ENCODE data around the gene CPA4.
A peak's percentile ranks its signal among the peaks of the same experiment; 100 is the strongest.
"Not testable (repeated sequence)": the region's sequence is repeated elsewhere in the genome, so short reads cannot be mapped to it uniquely, and the experiment has no call there.

CPA4 gene, protein sequence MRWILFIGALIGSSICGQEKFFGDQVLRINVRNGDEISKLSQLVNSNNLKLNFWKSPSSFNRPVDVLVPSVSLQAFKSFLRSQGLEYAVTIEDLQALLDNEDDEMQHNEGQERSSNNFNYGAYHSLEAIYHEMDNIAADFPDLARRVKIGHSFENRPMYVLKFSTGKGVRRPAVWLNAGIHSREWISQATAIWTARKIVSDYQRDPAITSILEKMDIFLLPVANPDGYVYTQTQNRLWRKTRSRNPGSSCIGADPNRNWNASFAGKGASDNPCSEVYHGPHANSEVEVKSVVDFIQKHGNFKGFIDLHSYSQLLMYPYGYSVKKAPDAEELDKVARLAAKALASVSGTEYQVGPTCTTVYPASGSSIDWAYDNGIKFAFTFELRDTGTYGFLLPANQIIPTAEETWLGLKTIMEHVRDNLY

DNA sequence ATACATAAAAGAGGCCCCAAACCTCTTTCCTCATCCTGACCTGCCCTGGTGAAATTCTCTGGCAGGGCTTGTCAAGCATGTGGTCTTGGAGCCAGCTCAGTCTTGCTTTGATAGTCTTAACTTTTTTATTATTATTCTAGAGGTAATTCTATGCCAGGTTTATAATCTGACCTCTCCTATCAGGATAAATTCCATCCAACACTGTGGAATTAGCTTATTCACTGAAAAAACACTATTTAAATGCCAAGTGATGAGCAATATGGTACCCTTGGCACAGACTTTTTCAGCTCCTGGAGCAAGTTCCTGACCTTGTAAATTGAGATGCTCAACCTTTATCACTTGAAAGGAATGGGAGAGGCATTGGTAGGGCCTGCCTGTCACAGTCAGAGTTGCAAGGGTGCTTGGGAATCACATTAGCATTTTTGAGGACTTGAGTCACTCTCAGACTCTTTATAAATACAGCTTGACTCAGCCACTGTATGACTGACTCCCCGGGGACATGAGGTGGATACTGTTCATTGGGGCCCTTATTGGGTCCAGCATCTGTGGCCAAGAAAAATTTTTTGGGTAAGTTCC lies at the start of gene CPA4:
Gene CPA4 (plus strand): TSS at position 480 of the 576 bp plus-strand sequence. CDS start 20 bp downstream, at position 500.
- DNase-seq = peak; percentile 44 to 69

DNA sequence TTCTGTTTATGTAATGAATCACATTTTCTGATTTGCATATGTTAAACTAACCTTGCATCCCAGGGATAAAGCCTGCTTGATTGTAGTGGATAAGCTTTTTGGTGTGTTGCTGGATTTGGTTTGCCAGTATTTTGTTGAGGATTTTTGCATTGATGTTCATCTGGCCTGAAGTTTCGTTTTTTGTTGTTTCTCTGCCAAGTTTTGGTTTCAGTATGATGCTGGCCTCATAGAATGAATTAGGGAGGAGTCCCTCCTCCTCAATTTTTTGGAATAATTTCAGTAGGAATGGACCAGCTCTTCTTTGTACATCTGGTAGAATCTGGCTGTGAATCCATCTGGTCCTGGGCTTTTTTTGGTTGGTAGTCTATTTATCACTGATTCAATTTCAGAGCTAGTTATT lies 49.5 kb upstream of the CPA4 start:
- DNase-seq = not testable (repeated sequence)

DNA sequence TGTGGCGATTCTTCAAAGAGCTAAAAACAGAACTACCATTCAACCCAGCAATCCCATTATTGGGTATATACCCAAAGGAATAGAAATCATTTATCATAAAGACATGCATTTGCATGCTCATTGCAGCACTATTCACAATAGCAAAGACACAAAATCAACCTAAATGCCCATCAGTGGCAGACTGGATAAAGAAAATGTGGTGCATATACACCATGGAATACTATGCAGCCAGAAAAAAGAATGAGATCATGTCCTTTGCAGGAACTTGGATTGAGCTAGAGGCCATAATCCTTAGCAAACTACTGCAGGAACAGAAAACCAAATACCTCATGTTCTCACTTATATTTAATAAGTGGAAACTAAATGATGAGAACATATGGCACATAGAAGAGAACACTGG lies 46.5 kb upstream of the CPA4 start:
- DNase-seq = not testable (repeated sequence)

DNA sequence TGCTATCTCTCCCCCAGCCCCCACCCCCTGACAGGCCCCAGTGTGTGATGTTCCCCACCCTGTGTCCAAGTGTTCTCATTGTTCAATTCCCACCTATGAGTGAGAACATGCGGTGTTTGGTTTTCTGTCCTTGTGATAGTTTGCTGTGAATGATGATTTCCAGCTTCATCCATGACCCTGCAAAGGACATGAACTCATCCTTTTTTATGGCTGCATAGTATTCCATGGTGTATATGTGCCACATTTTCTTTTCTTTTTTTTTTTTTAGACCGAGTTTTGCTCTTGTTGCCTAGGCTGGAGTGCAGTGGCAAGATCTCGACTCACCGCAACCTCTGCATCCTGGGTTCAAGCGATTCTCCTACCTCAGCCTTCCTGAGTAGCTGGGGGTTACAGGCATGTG lies 44.1 kb upstream of the CPA4 start:
- DNase-seq = not testable (repeated sequence)

DNA sequence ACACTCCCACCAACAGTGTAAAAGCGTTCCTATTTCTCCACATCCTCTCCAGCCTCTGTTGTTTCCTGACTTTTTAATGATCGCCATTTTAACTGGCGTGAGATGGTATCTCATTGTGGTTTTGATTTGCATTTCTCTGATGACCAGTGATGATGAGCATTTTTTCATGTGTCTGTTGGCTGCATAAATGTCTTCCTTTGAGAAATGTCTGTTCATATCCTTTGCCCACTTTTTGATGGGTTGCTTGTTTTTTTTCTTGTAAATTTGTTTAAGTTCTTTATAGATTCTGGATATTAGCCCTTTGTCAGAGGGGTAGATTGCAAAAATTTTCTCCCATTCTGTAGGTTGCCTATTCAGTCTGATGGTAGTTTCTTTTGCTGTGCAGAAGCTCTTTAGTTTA lies 43.3 kb upstream of the CPA4 start:
- DNase-seq = not testable (repeated sequence)

DNA sequence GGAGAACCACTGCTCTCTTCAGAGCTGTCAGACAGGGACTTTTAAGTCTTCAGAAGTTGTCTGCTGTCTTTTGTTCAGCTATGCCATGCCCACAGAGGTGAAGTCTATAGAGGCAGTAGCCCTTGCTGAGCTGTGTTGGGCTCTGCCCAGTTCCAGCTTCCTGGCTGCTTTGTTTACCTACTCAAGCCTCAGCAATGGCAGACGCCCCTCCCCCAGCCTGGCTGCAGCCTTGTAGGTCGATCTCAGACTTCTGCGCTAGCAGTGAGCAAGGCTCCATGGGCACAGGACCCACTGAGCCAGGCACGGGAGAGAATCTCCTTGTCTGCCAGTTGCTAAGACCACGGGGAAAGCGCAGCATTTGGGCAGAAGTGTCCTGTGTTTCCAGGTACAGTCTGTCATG lies 38.4 kb upstream of the CPA4 start:
- DNase-seq = no peak

DNA sequence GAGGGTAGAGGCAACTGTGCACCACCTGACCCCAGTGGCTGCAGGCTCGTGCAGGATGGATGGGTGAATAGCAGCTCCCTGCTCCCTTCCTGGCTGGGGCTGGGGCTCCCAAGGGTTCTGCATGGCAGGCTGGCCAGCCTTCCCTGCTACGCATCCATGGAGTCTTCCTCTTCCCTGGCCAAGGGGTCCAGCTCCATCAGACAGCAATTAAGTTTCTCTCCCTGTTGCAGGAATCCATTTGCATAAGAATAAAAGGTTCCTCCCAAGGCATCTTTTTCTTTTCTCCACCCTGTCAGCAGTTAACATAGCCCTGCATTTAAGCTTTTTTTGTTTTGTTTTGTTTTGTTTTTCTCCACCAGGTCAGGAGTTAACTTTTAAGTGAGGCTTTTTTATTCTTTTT lies 36.3 kb upstream of the CPA4 start:
- no peak for DNase-seq

DNA sequence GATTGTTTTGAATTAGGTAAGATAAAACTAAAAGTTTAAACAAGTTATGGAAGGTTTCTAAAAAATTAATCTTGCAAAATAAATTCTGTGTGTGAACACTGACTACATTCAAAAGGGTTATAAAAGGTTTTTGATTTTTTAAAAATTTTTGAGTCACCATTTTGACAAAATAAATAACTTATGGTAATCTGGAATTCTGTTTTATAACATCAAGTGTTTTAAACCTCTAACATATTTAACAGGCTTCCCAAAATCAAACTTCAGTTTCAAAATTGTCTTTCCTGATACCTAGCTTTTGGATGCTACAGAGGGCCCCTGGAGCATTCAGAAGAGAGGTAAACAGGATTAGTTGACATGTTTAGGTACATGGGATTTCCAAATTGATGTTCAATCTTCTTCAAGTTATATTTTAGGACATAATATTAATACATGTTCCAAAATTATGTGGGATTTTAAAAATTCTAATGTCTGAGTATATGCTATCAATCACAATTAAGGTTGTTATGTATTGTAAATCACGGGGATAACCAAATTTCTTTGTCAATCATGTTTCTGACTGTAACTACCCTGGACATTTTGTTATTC lies 34.4 kb upstream of the CPA4 start:
- DNase-seq = no peak

DNA sequence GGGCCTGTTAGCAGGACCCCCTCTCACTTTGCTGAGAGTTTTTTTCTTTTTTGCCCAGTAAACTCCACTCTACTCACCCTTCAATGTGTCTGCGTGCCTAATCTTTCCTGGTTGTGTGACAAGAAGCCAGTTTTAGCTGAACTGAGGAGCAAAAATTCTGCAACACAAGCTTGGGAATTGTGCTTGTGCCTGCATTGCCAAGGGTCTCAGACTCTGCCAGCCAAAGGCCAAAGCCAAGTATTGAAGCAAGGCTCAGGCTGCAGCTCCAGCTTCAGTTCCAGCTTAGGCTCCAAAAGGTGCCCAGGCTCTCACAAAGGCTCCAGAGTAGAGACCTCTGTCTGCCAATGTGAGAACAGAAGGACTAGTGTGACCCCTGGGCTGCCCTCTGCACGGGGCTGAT lies 30.5 kb upstream of the CPA4 start:
- DNase-seq = no peak

DNA sequence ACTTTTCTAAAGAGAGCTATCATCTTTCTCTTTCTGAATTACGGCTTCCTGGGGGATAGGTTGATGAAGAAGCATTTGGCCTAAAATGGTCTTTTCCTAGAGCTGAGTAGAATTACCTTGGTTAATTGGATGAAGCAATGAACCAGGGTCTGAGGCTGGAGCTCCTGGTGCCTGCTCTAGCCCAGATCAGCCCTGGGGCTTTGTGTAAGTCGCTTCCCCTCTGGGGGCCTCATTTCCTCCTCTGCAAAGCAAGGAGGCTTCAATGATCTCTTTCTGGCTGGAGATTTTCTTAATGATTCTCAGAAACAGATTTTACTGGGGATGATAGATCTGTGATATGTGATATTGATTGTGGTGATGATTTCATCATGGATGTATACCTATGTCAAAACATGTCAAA lies 29.8 kb upstream of the CPA4 start:
- no peak for DNase-seq

DNA sequence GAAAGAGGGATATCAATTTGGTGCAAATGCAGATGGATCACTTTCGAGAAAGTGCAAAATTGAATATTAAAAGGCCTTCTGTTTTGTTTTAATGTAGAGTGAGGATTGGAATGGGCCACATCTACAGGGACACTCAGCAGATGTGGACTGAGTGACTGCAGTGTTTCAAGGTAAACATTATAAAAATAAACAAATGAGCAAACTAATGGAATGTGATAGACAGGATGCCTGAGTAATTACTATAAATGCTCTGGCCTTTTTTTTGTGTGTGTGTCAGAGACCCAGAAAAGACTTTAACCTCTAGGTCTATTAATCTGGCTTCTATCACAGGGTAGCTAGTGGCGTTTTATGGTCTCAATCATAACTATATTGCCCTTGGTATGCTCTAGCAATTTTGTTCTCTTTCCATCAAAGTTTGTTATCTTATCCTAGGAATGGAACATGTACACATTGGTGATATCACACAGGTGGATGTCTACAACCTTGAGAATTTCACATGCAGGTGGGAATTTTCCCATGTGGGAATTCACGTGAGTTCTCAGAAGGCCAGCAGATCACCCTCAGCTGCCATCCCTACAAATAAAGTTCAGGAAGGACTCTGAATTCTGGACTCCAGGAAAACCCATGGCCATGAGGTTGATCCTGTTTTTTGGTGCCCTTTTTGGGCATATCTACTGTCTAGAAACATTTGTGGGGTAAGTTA lies 26.6 kb upstream of the CPA4 start, which contains the start of gene CPA2:
Gene CPA2 (plus strand): TSS at position 606 of the 703 bp plus-strand sequence. CDS start 19 bp downstream, at position 625.
- no peak for DNase-seq

DNA sequence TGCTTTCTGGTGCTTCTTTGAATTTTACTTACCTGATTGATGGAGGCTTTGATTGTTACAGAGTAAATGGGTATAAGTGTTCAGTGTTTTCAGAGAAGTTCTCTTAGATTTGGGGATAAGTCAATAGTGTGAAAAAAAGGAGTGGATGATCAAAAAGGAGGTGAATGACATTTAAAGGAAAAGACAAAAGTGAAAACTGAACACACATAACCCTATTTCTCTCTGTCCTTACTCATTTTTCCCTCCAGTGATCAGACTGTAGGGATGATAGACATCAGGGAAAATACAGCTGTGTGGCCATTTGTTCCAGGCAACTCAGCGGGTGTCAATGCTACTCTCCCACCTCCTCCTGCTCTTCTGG lies 26.0 kb upstream of the CPA4 start:
- no peak for DNase-seq

DNA sequence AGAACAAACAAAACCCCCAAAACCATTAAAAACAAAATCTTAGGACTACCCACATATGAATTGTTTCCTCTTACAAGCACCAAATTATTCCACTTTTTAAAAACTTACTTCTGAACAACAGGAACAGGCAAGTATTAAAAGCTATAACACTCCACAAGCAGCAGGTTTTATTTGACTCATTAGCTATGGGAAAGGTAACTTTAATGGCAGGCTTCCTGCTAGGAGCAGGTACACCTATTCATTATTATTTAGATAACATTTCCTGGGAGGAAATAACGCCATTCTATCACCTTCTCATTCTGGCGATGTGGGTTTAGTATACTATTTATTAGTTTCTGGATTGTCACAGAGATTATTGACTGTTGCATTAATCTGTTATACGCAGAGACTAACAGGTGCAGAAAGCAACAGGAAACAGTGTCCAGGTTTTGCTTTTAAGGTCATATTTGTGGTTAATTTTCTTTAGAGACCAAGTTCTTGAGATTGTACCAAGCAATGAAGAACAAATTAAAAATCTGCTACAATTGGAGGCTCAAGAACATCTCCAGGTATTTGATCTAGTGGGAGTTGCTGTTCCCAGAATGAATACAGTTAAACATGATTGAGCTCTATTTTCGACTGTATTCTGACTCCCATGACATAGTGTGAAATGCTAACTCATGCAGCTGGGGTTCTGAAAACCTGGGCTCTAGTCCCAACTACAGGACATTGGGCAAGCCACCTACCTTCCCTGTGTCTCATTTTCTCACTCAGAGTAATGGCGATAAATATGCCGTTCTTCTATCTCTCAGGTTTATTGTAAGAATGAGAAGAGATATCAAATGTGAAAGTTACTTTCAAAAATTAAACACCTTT lies 24.3 kb upstream of the CPA4 start:
- DNase-seq = no peak

DNA sequence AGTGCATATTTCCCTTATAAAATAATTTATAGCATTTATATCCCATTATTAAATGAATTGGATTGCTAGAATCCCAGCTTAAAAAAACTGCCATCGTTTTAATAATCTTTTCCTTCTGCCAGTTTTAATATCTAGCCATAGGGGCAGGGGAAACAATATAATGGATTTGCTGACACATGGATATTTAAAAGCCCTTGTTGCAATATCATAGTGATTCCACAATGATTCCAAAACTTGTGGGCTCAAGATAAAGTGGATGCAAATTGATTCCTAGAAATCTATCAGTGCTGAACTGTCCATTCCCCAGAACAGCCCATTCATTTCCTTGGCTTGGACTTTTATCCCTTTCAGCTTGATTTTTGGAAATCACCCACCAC lies 23.7 kb upstream of the CPA4 start:
- no peak for DNase-seq

DNA sequence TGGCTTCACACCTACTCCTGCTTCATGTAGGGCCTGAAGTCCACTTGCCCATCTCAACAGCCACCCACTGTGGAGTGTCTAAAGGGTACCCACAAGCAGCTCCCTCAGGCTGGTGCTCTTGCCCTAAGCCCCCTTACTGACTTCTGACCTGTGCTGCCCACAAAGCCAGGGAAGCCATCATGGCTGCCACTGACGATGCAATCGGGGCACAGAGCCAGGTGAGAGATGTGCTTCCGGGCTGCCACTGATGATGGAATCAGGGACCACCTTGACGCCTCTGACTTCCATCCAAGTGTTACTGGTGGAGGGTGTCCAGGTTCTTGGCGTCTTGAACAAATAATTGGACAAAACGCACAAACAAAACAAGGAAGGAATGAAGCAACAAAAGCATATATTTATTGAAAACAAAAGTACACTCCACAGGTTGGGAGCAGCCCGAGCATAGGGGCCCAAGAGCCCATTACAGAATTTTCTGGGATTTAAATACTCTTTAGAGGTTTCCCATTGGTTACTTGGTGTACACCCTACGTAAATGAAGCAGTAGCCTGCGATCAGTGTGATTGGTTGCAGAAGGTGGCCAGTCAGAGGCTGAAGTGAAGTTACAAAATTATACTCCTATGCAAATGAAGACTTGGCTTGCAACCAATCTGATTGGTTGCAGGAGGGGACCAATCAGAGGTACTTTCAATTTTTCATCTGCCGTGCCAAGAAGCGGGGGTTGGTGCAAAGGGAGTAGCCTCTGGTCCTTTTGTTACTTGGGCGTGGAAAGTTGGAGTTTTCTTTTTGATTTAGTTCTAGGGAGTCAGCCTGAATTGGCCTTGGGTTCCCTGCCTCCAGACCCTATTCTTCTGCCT lies 21.8 kb upstream of the CPA4 start:
- no peak for DNase-seq

DNA sequence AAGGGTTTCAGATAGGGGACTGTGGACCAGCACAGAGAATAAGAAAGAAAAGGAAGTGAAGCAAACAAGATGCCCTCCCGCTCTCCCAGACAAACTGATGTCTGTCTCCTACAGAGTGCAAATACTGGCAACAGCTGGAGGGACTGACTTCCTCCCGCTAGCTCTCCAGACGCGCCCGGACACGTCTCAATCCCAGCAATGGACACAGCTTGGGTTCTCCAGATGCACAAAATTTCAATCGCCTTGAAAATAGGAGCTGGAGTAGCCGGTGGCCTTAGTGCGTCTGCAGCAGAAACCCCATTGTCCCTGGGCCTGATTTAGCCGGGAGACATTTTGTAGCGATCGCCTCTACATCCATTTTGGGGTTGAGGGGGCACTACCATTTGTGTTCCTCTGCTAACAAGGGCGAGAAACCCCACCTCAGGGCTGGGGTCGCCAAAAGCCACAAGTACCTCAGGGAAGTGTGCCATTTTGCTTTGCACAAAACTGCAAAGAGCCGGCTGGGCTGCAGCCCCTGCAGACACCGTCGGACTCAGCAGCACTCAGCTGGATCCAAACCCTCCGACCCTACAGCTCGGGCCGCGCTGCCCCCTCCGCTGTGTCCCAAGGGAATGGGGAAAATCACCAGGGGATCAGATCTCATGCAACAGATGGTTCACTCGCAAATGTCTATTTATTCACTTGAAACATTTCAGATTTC lies 20.4 kb upstream of the CPA4 start:
- DNase-seq = peak; percentile 62 to 72

DNA sequence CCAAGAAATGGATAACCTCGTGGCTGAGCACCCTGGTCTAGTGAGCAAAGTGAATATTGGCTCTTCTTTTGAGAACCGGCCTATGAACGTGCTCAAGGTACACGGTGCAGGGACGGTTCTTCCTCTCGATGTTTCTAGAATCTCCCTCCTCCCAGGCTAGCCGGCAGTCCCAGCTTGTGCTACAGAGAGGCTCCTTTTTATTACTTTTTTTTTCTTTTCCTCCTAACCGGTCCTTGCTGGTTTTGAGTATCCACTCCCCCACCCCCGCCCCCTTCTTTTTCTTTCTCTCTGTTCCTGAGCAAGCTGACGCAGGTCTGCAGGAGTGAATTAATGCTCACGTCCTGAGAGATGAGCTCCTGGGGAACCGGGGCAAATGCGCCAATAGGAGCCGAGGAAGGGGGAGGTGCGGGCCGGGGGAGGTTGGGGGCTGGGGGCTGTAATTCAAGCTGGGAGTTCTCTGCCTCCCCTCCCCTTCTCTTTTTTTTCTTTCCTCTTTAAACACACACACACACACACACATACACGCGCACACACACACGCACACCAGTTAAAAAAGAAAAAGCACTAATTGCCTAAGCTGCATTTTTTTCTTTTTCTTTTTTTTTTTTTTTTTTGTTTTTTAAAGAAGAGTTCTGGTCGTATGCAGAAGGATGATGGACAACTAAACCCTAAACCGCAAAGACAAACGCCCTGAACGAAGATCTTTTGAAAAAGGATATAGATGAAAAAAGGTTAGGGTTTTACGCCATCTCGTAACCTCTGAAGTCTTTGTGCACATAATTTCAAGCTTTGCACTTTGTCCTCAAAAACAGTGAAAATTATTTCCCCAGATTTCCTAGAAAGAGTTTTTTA lies 19.7 kb upstream of the CPA4 start:
- DNase-seq = peak; percentile 88 to 98

DNA sequence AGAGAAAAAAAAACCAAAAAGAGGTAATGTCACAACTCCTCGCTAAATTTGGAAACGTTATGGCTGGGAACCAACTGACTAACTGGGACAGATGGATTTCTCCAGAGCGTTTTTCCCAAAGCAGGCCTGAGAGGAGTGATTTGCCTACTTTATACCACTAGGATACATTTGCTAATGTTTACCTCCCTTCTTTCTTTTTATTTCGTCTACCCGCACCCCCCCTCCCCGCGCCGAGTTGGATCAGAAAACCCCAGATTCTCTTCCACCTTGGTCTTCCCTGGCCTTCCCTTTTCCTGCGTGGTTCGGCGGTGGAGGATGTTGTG lies 19.1 kb upstream of the CPA4 start:
- no peak for DNase-seq

DNA sequence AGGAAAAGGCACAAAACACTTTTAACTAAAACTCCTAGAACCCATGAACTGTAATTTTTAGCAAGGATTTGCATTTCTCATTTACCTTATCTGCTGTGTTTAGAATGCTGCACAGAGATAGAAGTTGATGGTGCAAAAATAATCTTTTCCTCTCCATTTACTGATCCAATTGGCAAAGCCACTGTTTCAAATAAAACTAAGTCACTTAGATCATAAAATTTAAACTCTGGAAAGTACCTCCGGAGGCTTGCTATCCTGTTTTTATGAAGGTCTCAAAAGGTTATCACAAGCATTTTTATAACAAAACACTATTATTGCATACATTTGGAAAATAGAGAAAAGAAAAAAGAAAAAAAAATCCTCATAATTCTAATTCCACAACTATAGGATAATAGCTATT lies 18.7 kb upstream of the CPA4 start:
- DNase-seq = no peak

DNA sequence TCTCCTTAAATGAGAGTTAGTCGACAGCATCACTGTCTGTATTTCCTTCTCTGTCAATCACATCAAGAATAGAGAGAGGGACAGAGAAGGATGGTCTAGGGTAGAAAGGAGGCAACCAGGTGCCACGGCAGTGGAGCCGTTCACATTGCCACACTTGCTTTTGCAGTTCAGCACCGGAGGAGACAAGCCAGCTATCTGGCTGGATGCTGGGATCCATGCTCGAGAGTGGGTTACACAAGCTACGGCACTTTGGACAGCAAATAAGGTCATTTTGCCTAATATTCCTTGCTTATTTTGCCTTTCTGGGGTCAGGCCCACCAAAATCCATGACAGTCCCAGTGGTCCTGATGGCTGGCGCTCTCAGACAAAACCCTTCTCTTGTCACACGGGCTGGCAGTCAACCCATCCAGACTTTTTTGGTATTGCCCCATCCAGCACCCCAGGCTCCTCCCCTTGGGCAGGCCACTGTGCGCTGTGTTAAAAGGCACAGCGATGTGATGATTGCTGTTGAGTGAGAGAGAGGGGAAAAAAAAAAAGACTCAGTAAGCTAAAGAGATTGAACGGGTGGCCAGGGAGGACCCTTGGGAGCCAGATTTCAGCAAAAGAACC lies 17.9 kb upstream of the CPA4 start:
- peak in 1 of 2 experiments; percentile 61 for DNase-seq

Measured in NCI-H187 (cell line).